Measurements from ENCODE around the gene CDK5. TPM values are rescaled to one million over a fixed set of nuclear protein-coding genes. Genes with fewer than 3 reads are reported as not detected.

The CDK5 gene
- total and polyA plus RNA-seq, 9 of the 15 experiments (the other 6 are each of a cell fraction or from before 2014, with no cell fraction given) = 3.2 to 38.0 (median 27.5) TPM

- Histone ChIP-seq H3K36me3 (ENCODE audit: control insufficient read depth, insufficient read depth, low read length) (peaks cover 47% of the 10 kb centered on the region; the same call in 2 of the 3 replicates), H3K9me3 (replicated peaks; ENCODE audit: control insufficient read depth, insufficient read depth, low read depth, low read length) (no peaks in the 10 kb centered on the region), H3K79me2 (ENCODE audit: control insufficient read depth, insufficient read depth, low read length) (peaks cover 68% of the 10 kb centered on the region), H2AFZ (ENCODE audit: low read depth, low read length) (peak overlapping the region; percentile 29; the same call in 1 of the 2 replicates), H4K20me1 (replicated peaks; ENCODE audit: control insufficient read depth, insufficient read depth, low read length) (peaks cover 44% of the 10 kb centered on the region), H3K9ac (ENCODE audit: insufficient read depth in 1 of 2, low read depth in 2 of 2, low read length in 2 of 2) (peak overlapping the region; percentile 84 to 98), H3K27me3 (ENCODE audit: control insufficient read depth in 2 of 2, insufficient read depth in 2 of 2, low read length in 2 of 2) (no peaks in the 10 kb centered on the region), H3K4me3 (peak overlapping the region; percentile 67), H3K9me1 (ENCODE audit: control insufficient read depth, insufficient read depth, low read length) (peaks cover 9% of the 10 kb centered on the region), H3K4me1 (replicated peaks in 1 of 2; ENCODE audit: control insufficient read depth in 2 of 2, insufficient read depth in 2 of 2, low read length in 2 of 2) (peaks cover 41 to 73% of the 10 kb centered on the region in 2 experiments), H3K4me2 (ENCODE audit: insufficient read depth, low read length) (peak overlapping the region; percentile 88), H3K27ac (ENCODE audit: extremely low read depth, low read depth, low read length) (peak overlapping the region; percentile 81)
- peak; percentile 71 for ATAC-seq
- no TSS peak for BruUV-seq (replicated peaks)
- 2% methylated on average over 70 of the region's 70 CpGs for WGBS (ENCODE audit: insufficient coverage, low coverage, missing lambda C conversion rate)
- FAIRE-seq = no peak
- peak; percentile 76 to 80 (median 79) for DNase-seq (ENCODE audit: extremely low read depth in 1 of 4, low spot score in 3 of 4)
- ChIA-PET CTCF (ENCODE audit: low intra/inter-chr PET ratio) (interaction anchor here (0.8 to 1.7 kb wide), 2 partner anchors 21 to 23 kb away, joined by 4 read pairs; no protein-coding TSS in a partner anchor), POLR2A (interaction anchor here (0.6 to 1.4 kb wide), 8 partner anchors 8 to 108 kb away, joined by 3 to 4 read pairs (median 3); partner anchors contain the start of gene ABCB8)
- in situ Hi-C loops (cut with MboI) (no loop called here), intact Hi-C loops (cut with micrococcal nuclease) (loop anchor here (1.0 to 10.0 kb wide), 2 partner anchors 85 to 773 kb away; no protein-coding TSS in a partner anchor)
- TF ChIP-seq SNRNP70 (optimal IDR thresholded peaks at IDR 0.05; ENCODE audit: low read depth, low read length) (no peak), ZNF75A (CRISPR knock-in tag; IDR thresholded peaks at IDR 0.05) (no peak), PBX2 (CRISPR knock-in tag; IDR thresholded peaks at IDR 0.05; ENCODE audit: low read depth) (no peak), PBX2 (tag; conservative IDR thresholded peaks at IDR 0.05; ENCODE audit: low read depth) (no peak)
- TF ChIP-seq, protein P1, sequence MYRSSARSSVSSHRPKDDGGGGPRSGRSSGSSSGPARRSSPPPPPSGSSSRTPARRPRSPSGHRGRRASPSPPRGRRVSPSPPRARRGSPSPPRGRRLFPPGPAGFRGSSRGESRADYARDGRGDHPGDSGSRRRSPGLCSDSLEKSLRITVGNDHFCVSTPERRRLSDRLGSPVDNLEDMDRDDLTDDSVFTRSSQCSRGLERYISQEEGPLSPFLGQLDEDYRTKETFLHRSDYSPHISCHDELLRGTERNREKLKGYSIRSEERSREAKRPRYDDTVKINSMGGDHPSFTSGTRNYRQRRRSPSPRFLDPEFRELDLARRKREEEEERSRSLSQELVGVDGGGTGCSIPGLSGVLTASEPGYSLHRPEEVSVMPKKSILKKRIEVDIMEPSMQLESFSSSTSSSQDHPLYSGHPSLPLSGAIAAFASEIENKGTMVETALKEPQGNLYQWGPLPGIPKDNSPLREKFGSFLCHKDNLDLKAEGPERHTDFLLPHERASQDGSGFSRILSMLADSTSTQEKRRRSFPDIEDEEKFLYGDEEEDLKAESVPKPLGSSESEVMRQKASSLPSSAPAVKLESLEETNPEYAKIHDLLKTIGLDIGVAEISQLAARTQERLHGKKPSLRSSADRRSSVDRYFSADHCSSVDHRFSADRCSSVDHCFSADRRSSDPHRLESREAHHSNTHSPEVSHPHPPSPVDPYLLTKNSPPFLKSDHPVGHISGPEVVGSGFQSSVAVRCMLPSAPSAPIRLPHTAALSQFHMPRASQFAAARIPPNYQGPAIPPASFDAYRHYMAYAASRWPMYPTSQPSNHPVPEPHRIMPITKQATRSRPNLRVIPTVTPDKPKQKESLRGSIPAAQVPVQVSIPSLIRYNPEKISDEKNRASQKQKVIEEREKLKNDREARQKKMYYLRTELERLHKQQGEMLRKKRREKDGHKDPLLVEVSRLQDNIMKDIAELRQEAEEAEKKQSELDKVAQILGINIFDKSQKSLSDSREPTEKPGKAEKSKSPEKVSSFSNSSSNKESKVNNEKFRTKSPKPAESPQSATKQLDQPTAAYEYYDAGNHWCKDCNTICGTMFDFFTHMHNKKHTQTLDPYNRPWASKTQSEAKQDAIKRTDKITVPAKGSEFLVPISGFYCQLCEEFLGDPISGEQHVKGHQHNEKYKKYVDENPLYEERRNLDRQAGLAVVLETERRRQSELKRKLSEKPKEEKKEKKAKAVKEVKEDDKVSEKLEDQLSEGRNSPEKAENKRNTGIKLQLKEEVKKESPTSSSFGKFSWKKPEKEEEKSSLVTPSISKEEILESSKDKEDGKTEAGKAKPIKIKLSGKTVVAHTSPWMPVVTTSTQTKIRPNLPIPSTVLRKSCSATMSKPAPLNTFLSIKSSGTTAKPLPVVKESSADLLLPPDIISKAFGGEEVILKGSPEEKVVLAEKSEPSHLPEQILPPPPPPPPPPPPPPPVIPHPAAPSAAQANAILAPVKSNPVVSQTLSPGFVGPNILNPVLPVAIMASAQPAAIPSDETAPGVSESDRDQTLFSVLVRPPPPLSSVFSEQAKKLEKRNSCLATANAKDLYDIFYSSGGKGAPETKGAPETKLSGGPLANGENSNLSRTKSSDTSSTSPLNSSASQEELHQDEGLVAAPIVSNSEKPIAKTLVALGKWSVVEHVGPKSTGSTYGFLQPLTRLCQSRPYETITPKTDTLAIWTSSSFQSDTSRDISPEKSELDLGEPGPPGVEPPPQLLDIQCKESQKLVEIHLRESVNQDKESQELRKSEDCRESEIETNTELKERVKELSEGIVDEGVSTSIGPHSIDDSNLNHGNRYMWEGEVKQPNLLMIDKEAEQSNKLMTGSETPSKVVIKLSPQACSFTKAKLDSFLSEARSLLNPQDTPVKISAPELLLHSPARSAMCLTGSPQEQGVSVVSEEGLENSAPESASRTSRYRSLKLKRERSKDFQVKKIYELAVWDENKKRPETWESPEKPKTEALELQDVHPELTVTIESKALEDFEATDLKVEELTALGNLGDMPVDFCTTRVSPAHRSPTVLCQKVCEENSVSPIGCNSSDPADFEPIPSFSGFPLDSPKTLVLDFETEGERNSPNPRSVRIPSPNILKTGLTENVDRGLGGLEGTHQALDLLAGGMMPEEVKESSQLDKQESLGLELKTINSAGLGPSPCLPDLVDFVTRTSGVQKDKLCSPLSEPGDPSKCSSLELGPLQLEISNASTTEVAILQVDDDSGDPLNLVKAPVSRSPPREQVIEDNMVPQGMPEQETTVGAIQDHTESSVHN (IDR thresholded peaks at IDR 0.05; ENCODE audit: borderline replicate concordance in 1 of 2, low read depth in 1 of 2) = no peak
- TF ChIP-seq, protein P2, sequence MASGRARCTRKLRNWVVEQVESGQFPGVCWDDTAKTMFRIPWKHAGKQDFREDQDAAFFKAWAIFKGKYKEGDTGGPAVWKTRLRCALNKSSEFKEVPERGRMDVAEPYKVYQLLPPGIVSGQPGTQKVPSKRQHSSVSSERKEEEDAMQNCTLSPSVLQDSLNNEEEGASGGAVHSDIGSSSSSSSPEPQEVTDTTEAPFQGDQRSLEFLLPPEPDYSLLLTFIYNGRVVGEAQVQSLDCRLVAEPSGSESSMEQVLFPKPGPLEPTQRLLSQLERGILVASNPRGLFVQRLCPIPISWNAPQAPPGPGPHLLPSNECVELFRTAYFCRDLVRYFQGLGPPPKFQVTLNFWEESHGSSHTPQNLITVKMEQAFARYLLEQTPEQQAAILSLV (tag; IDR thresholded peaks at IDR 0.05) = no peak
These were observed 29.7 kb upstream of the CDK5 start for GRCh38 chr7:151087245-151088018.

Data from K562 (cell line).